Measurements from ENCODE around the gene ELSPBP1. TPM values are rescaled to one million over a fixed set of nuclear protein-coding genes. Genes with fewer than 3 reads are reported as not detected.

ELSPBP1 gene
- total RNA-seq, 1 experiment from 2014 or later, result 0.47 TPM

Other genes starting within 250 kb of the ELSPBP1 start
- gene NOP53, start 249.1 kb upstream of the ELSPBP1 start, total RNA-seq (2021), result 146 and 172 TPM in 2 replicates
- 107 and 121 TPM in 2 replicates for gene SELENOW, start 215.9 kb upstream of the ELSPBP1 start, total RNA-seq (2021)
- not detected in 2 replicates for gene TPRX1, start 190.1 kb upstream of the ELSPBP1 start, total RNA-seq (2021)
- not detected in 2 replicates for gene CRX, start 172.7 kb upstream of the ELSPBP1 start, total RNA-seq (2021)
- gene TPRX2, start 135.4 kb upstream of the ELSPBP1 start, total RNA-seq (2021), result not detected in 2 replicates
- not detected in 2 replicates for gene SULT2A1, start 108.3 kb upstream of the ELSPBP1 start, total RNA-seq (2021)
- not detected in 2 replicates for gene BSPH1, start 2.5 kb upstream of the ELSPBP1 start, total RNA-seq (2021)
- gene CABP5, start 49.4 kb downstream of the ELSPBP1 start, total RNA-seq (2021), result not detected in 2 replicates
- gene PLA2G4C, start 116.2 kb downstream of the ELSPBP1 start, total RNA-seq (2021), result 4.8 and 8.2 TPM in 2 replicates
- gene LIG1, start 175.7 kb downstream of the ELSPBP1 start, total RNA-seq (2021), result 200 and 204 TPM in 2 replicates
- gene ZSWIM9, start 176.0 kb downstream of the ELSPBP1 start, total RNA-seq (2021), result 12.0 and 15.8 TPM in 2 replicates

Measured in A673 (cell line).